ENCODE data around the gene ATG3.
"Not testable (repeated sequence)": the region's sequence is repeated elsewhere in the genome, so short reads cannot be mapped to it uniquely, and the experiment has no call there.

ATG3 gene

DNA sequence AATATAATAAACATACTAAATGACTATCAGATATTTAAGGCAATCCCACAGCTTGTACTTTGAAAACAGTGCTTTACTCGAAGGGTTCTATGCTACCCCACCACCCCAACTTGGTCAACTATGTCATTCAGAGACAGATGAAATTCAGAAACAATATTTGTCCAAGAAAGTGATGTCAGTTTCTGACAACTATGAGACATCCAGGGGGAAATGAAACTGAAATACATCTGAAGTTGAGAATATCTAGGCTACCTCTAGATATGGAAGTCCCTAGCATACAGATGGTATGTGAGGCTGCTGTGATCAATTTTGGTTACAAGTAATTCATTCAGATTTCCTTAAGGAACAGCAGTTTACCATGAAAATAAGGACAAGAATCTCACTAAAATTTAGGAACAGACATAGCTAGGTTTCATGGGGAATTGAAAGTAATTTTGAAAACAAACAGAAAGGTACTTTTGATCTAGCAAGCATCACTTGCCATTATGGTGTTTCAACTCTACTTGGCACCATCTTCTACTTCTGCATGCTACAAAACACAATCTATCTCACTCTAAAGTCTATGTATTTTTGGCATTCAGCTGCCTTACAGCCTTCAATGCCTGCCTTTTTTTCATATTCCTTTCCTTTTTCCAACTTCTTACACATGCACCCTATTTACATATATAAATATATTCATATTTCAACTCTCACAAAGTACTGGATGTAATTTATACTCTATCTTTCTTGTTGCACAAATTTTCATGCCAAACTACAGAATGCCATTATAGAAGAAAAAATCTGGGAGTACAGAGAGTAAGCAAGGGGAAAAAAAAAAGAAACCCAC is 21.7 kb downstream of the ATG3 start:
- no peak overlapping the region for H3K27ac ChIP-seq
- no peak for TF ChIP-seq ZFX (IDR thresholded peaks at IDR 0.05)

DNA sequence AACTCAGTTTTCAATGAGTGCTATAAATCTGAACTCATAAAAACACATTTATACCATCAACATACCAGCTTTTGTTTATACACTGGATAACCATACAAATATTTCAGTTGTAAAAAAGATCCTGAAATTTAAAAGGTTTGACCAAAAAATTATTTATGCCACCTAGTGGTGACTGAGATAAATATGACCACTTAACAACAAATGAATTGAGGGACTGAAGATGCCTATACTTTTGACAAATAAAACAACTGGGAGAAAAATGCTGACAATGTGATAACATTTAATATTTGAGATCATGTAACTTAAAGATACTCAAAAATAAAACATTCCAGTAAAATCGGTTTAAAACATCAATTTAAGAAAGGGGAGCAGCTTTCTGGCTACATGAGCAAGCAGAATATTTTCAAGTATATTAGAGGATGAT is 30.4 kb downstream of the ATG3 start:
- H3K27ac ChIP-seq, result no peak overlapping the region
- TF ChIP-seq ZFX (IDR thresholded peaks at IDR 0.05), result no peak
- TF ChIP-seq, protein P1, sequence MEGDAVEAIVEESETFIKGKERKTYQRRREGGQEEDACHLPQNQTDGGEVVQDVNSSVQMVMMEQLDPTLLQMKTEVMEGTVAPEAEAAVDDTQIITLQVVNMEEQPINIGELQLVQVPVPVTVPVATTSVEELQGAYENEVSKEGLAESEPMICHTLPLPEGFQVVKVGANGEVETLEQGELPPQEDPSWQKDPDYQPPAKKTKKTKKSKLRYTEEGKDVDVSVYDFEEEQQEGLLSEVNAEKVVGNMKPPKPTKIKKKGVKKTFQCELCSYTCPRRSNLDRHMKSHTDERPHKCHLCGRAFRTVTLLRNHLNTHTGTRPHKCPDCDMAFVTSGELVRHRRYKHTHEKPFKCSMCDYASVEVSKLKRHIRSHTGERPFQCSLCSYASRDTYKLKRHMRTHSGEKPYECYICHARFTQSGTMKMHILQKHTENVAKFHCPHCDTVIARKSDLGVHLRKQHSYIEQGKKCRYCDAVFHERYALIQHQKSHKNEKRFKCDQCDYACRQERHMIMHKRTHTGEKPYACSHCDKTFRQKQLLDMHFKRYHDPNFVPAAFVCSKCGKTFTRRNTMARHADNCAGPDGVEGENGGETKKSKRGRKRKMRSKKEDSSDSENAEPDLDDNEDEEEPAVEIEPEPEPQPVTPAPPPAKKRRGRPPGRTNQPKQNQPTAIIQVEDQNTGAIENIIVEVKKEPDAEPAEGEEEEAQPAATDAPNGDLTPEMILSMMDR (conservative IDR thresholded peaks at IDR 0.05), result peak; percentile 68

DNA sequence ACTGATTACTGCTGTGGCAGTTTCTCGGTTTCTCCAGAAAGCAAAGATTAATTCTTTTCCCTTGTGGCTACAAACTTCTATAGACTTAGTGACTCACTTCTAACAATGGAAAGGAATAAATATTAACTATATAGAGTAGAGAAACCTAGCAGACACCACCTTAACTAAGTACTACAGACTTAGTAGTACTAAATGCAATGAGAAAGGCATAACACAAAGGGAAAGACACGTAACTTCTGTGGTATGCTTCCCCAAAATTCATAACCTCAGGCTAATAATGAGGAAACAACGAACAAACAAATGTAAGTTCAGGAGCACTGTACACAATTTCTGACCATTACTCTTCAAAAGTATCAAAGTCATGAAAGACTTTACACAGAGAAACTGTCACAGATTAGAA is 31.2 kb downstream of the ATG3 start:
- H3K27ac ChIP-seq, result no peak overlapping the region
- TF ChIP-seq ZFX (IDR thresholded peaks at IDR 0.05), result no peak
- TF ChIP-seq, protein P1 (conservative IDR thresholded peaks at IDR 0.05), result no peak

DNA sequence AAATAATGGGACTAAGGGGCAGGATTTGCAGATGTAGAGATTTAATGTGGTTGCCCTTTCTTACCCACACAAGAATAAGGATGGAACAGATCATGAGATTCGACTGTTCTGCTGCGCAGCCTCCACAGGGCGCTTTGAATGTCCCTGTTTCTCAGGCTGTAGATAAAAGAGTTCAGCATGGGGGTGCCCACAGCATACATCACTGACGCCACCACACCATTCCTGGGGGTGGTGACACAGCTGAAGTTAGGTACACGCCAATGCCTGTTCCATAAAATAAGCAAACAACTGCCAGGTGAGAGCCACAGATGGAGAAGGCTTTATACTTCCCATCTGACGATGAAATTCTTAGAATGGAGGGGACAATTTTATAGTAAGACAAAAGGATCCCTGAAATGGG is 37.6 kb downstream of the ATG3 start:
- H3K27ac ChIP-seq, result not testable (repeated sequence)

DNA sequence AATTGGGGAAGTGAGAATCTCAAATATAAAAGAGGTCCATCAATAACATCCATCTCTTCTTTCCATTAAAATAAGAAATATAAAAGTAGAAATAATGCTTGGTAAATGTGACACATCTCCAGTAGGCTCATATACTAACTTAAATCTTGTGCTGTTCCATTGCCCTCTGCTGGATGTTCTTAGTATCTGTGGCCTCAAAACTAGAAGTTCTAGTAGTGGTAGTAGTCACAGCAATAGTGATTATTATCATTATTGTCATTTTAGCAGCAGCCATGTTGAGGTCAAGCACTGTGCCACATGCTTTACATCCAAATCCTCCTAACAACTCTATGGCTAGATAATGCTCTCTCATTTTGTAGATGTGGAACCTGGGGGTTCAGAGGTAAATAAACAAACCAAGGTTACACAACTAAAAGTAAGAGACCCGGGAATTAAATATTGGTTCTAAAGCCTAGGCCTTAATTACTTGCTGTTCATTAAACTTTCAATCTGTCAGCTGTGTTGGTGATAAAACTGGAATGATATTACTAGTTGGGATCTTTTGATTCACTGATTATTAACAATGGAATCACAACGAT is 42.2 kb downstream of the ATG3 start:
- H3K27ac ChIP-seq, result no peak overlapping the region
- TF ChIP-seq, protein P1 (conservative IDR thresholded peaks at IDR 0.05), result peak; percentile 75
- no peak for TF ChIP-seq ZFX (IDR thresholded peaks at IDR 0.05)

DNA sequence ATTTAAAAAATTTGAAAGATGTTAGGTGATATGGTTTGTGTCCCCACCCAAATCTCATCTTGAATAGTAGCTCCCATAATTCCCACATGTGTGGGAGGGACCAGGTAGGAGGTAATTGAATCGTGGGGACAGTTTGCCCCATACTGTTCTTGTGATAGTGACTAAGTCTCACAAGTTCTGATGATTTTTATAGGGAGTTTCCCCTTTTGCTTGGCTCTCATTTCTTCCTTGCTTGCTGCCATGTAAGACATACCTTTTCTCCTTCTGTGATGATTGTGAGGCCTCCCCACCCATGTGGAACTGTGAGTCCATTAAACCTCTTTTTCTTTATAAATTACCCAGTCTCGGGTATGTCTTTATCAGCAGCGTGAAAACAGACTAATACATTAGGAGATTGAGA is 42.8 kb downstream of the ATG3 start:
- H3K27ac ChIP-seq, result not testable (repeated sequence)

DNA sequence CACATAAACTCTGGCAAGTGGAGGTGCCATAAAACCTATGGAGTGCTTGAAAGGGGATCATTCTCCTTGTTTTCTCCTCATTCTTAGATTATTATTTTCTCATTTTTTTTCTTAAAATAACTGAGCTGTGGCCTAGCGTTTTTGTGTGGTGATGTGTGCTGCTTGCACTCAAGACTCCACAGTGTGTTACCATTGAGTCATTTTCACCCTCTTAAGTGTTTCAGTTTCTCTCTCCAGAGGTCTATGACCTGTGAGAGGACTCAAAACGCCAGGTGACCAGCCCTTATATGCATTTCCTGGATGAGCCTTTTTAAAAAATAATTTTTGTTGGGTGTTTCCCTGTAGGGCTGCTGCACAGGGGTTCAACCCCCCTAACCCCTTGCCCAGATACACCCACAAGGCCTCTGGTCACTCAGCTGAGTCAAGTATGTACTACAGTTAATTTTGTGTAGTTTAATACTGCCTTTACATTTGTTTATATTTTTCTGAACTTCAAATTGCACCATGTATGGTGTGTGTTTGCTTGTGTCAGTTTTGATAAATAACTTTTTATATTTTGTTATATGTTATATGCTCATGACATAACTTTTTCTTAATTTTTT is 47.1 kb downstream of the ATG3 start:
- TF ChIP-seq, protein P1 (conservative IDR thresholded peaks at IDR 0.05), result no peak
- no peak for TF ChIP-seq ZFX (IDR thresholded peaks at IDR 0.05)
- no peak overlapping the region for H3K27ac ChIP-seq

DNA sequence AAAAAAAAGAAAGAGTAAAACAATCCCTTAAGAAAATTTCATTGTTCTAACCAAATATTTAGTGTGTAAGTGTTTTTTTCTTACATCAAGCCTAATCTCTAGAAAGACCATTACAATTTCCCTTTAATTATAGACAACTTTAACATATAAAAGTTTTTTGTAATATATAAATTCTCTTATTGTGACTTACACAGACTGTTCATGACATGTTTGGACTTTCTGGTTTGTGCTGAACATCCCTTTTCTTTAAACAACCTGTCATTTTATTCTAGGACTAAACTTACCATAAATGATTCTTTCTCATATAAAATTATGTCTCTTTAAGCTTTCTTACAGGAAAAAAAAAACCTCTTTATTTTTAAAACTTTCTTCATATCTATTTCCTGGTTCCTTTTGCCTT is 49.4 kb downstream of the ATG3 start:
- TF ChIP-seq, protein P1 (conservative IDR thresholded peaks at IDR 0.05), result no peak
- TF ChIP-seq ZFX (IDR thresholded peaks at IDR 0.05), result no peak
- no peak overlapping the region for H3K27ac ChIP-seq

DNA sequence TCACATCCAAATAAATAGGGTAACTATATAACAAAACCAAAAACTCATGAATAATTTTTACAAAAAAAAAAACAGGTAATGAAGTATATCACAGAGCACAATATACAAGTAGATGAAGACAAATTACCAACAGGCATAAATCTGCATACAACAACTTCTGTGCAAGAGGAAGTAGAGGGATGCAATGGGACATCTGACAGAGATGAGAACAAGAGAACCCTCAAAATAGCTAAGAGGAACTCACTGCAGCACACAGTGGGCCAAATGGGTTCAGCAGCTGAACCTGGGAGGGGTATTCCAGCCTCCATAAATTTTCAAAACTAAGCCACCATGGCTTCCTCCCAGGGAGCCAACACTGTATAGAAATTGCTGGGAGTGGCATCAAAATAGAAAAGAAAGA is 52.9 kb downstream of the ATG3 start:
- no peak overlapping the region for H3K27ac ChIP-seq
- TF ChIP-seq, protein P1 (conservative IDR thresholded peaks at IDR 0.05), result no peak
- TF ChIP-seq ZFX (IDR thresholded peaks at IDR 0.05), result no peak
